ENCODE results near the gene DNM1.

DNM1 gene

DNA sequence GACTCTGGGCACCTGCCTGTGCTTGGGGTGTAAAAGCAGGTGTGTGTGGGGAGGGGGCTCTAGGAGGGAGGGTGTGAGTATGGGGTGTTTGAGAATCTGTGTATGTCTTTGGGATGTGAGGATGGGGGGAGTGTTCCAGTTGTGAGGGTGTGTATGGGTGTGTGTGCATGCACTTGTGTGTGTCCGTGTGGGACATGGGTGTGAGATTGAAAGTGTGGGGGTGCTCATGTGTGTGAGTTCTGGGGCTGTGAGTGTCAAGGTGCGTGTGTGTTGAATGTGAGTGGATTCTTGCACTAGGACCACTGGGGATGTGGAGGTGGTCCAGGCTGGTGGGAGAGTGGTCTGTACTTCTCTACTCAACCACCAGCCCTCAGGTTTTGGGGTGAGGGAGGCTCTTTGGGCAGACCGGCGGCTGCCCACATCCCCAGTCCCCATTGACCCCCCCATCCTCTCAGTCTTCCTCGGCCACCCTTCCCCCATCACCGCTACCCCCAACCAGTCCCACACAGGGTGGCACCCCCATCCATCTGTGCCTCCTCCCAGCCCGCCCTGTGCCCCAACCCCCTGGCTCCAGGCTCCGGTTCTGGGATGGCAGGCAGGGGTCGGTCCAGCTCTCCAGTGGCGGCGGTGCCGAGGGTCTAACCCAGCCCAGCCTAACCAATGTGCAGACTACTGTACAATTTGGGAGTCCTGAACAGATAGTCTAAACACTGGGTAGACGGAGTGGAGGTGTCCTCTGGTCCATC lies 41.1 kb downstream of the DNM1 start:
- no peak for DNase-seq
- in situ Hi-C loops (cut with HindIII; ENCODE audit: low pct_ligation_motif_present, low pct_unique_long_range_greater_than_20kb, low sequenced_read_pairs): no loop called here

DNA sequence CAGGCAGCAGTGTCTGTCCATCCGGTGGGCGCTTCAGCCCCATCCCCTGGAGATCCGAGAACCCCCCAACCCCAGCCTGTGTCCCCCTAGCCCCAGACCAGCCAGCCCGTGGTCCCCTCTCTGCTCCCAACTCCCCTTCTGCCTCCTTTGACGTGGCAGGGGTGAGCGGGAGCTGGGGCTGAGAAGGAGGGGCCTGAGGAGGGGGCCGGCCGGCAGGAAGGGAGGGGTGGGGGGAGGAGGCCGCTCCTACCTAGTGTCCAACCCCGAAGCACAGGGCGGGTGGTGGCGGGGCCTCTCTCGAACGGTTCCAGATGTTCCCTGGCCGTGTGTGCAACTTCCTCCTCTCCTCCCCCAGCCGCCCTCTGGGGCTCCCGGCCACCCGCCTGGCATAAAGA lies 41.7 kb downstream of the DNM1 start:
- no peak for DNase-seq

DNA sequence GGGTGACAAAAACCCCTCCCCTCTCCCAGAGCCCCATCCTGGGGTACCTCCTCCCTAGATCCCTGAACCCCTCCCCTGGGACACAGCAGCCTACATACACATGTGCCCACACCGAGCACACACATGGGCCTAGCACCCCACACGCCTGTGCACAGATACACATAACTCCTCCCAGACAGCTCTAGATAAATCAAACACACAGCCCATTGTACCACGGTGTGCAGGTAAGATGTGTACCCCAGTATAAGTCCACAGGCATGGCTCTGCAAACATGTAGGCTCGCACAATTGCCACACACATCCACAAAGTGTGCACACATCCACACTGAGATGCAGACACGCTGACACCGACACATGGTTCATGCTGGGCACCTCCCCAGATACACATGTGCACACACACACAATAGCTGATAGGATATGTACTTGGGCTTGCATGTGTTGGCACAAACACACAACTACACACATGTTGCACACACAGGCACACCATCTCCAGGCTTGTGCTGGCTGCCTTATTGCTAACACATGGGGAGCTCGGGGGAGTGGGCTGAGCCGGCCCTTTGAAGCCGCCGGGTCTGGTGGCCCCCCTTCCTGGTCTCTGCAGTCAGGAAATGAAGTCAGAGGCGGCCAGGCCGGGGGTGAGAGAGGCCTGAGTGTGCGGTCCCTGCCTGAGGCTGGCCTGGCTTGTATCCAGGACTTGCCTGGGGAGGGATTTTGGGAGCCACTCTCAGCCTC lies 42.4 kb downstream of the DNM1 start:
- in situ Hi-C loops (cut with HindIII; ENCODE audit: low pct_ligation_motif_present, low pct_unique_long_range_greater_than_20kb, low sequenced_read_pairs): no loop called here
- no peak for DNase-seq

More for the DNA sequence above, 41.7 kb downstream of the DNM1 start:
- in situ Hi-C loops (cut with HindIII; ENCODE audit: low pct_ligation_motif_present, low pct_unique_long_range_greater_than_20kb, low sequenced_read_pairs): no loop called here

DNA sequence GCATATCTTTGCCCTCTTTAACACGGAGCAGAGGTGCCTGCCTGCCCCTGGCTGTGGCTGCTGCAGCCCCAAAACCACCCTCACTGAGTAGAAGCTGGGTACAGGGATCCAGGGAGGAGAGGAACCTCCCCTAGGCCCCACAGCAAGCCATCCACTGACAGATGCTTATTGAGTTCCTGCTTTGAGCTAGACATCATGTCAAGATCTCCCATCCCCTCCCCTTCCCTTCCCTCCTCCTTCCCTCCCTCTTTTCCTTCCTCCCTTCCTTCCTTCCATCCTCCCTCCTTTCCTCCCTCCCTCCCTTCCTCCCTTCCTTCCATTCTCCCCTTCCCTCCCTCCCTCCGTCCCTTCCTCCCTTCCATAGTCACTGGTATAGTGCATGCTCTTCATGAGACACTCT lies 43.3 kb downstream of the DNM1 start:
- in situ Hi-C loops (cut with HindIII; ENCODE audit: low pct_ligation_motif_present, low pct_unique_long_range_greater_than_20kb, low sequenced_read_pairs): no loop called here
- no peak for DNase-seq

DNA sequence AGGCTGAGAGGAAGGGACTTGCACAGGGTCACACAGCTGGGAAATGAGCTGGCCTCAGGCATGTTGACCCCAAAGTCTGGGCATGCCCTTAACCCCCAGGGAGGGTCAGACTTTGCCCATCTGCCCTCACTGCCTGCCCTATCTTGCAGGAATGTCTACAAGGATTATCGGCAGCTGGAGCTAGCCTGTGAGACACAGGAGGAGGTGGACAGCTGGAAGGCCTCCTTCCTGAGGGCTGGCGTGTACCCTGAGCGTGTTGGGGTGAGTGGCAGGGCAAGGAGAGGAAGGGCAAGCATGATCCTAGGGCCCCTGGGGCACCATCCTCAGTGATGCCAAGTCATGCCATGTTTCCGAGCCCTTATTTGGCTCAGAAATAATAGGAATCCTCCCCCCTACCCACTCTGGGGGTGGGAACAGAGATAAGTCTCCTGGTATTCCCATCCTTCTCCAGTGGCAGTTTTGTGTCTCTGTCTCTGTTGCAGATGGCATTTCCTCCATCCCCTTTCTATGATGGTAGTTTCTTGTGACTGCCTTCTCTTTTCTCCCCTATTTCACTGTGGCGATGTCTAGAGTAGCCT lies 44.1 kb downstream of the DNM1 start:
- in situ Hi-C loops (cut with HindIII; ENCODE audit: low pct_ligation_motif_present, low pct_unique_long_range_greater_than_20kb, low sequenced_read_pairs): no loop called here
- DNase-seq: no peak

DNA sequence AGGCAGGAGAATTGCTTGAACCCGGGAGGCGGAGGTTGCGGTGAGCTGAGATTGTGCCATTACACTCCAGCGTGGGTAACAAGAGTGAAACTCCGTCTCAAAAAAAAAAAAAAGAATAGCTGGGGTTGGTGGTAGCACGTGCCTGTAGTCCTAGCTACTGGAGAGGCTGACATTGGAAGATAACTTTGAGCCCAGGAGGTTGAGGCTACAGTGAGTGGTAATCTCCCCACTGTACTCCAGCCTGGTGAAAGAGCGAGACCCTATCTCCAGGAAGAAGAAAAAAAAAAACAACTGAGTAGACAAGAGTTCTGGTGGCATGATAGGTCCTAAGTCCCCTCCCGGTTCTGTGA lies 46.4 kb downstream of the DNM1 start:
- in situ Hi-C loops (cut with HindIII; ENCODE audit: low pct_ligation_motif_present, low pct_unique_long_range_greater_than_20kb, low sequenced_read_pairs): no loop called here

DNA sequence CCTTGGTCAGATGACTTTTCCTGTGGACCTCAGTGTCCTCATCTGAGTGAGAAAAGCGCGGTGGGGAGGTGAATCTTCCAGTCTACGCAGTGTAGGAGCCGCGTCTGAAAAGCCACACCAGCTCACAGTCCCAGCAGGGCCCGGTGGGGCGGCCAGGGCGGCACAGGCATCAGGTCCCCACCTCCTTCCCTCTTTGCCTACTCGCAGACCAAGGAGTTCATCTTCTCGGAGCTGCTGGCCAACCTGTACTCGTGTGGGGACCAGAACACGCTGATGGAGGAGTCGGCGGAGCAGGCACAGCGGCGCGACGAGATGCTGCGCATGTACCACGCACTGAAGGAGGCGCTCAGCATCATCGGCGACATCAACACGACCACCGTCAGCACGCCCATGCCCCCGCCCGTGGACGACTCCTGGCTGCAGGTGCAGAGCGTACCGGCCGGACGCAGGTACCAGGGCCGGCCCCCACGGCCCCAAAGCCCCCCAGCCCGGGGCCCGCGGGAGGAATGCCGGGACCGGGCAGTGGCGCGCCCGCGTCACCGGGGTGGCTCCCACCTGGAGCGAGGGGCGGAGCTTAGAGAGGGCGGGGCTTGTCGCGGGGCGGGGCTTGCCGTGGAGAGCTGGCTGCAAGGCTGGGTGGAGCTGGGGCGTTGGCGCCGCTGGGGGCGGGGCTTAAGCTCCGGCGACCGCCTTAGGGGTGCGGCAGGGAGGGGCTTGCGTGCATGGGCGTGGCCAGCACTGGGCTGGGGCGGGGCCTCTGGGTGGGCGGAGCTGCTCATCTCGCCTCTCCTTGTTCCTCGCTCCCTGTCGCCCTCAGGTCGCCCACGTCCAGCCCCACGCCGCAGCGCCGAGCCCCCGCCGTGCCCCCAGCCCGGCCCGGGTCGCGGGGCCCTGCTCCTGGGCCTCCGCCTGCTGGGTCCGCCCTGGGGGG lies 47.0 kb downstream of the DNM1 start:
- in situ Hi-C loops (cut with HindIII; ENCODE audit: low pct_ligation_motif_present, low pct_unique_long_range_greater_than_20kb, low sequenced_read_pairs): no loop called here
- DNase-seq: peak; percentile 13

More for the DNA sequence above, 46.4 kb downstream of the DNM1 start:
- no peak for DNase-seq

DNA sequence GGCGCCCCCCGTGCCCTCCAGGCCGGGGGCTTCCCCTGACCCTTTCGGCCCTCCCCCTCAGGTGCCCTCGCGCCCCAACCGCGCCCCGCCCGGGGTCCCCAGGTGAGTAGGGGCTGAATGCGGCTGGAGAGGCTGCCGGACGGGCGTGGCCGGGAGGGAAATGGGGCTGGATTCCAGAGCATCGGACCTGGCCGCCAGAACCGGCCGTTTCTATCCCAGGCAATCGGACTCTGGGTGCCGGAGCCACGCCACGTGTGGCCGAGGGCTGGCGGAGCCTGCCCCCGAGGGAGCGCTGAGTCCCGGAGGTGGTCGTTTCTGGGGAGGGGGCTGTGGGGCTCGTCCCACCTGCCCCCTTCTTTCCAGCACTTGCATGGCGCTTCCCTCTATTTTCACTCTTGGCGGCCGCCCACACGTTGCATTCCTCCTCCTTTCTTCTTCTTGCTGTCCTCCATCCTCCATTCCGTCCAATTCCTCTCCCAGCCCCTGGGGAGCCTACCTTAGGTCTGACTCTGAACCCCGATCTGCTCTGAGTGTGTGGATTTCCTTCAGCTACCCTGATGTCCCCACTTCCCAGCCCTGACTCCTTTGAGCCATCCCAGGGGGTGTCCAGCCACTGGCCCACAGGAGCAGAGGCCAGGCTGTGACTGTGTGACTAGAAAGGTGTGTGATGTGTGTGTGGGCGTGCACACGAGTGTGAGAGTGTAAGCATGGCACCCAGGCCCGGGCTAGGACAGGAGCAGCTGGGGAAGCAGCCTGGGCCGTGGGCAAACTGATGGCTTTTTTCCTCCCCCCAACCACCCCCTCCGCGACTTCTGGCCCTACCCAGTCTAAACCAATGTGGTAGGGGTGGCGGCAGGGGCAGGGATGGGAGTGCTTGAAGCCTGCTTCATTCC lies 47.9 kb downstream of the DNM1 start:
- DNase-seq: no peak
- in situ Hi-C loops (cut with HindIII; ENCODE audit: low pct_ligation_motif_present, low pct_unique_long_range_greater_than_20kb, low sequenced_read_pairs): no loop called here

DNA sequence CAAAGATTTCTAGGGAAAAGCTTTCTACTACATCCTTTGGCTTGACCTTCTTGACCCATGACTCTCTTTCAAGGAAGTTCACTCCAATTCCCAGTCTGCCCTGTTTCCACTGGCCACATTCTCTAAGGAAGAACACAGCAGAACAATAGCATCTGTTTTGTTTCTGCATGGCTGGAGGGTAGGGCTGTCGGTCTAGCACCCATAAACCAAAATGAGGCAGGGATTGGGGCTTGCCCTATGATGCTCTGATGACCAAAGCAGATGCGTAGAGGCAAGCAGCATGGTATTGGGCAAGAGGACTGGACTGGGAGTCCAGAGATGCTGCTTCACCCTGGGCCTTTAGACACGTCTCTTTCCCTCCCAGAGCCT lies 48.5 kb downstream of the DNM1 start:
- DNase-seq: no peak
- in situ Hi-C loops (cut with HindIII; ENCODE audit: low pct_ligation_motif_present, low pct_unique_long_range_greater_than_20kb, low sequenced_read_pairs): no loop called here

DNA sequence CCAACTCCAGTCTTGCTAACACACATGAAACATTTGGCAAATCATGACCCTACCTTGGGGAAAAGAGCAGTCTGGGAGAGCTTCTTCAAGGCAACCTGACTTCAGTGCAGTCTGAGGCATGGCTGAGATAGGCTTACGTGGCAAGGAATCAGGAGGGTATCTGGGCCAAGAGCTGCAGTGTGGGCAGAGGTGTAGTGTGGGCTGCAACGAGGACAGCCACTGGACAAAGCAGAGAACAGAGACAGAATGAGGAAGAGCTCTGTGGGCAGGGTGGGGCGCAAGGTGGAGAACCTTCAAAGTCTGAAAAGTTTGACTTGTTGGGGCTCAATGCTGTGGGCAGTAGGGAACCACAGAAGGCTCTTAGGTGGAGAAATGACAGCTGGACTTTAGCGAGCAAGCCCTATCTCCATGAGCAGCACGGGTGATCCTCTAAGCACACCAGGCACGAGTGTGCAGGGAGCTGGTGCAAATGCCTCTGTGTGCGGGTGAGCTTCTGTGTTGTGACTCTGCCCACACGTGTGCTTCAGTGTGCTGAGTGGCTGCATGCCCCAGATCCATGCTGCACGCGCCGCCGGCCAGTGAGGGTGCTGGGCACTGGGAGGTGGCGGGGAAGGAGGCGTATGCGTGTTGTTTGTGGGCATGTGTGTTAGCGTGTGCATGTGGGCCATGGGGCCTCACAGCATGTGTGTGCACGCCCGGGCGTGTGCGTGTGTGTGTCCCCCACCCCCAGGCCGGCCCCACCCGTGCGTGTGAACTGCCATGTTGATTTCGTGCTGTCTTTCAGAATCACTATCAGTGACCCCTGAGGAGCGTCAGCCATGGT lies 49.3 kb downstream of the DNM1 start:
- in situ Hi-C loops (cut with HindIII; ENCODE audit: low pct_ligation_motif_present, low pct_unique_long_range_greater_than_20kb, low sequenced_read_pairs): no loop called here

DNA sequence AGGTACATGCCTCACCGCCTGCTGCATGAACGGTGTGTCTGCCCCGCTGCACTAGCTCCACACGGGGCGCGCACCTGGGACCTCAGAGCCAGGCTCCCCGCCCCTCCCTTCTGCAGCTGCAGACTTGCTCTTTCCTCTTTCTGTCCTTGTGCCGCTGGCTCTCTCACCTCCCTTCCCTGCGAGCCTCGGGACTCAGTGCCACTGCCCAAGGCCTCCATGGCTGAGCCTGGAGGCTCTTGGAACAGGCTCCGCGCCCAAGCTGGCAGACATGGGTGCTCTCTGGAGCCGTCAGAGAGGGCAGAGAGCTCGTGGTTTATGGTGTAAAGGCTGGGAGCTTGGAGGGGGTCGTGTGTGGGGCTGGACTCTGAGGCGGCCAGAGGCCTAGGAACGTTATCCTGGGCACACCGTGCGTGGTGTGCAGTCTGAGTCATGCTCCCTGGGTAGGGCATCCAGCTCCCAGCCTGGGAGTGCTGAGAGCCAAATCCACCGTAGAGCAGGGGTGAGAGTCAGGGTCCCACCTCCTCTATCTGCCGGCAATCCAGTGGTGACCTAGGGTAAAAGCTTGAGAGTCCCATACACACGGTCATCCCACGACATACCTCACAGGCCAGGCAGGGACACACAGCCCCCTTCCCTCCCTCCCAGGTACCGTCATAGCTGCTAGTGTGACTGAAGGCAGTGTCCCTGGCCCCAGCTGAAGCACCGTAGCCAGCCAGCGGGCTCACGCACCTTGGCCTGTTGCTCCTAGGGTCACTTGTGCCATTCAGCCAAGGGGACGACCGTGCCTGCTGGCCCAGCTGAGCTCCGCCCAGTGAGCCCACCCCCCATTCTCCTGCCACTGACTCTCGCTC lies 50.2 kb downstream of the DNM1 start:
- in situ Hi-C loops (cut with HindIII; ENCODE audit: low pct_ligation_motif_present, low pct_unique_long_range_greater_than_20kb, low sequenced_read_pairs): no loop called here
- DNase-seq: no peak

More for the DNA sequence above, 49.3 kb downstream of the DNM1 start:
- no peak for DNase-seq

DNA sequence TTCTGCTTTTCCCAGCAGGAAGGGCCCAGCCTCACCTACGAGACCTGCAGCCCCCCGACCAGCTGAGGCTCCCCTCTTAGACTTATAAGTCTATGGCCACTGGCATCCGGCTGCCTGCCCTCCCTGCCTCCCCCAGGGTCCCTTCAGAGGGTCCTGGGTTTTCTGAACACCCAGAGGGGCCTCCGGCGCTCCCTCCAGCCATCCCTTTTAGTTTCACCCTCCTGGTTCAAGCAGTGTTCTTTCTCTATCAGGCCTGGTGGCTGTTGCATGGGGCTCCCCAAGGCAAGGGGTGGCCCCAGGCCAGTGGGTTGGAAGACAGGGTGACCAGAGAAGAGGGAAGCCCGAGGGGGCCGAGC lies 50.8 kb downstream of the DNM1 start:
- in situ Hi-C loops (cut with HindIII; ENCODE audit: low pct_ligation_motif_present, low pct_unique_long_range_greater_than_20kb, low sequenced_read_pairs): no loop called here

DNA sequence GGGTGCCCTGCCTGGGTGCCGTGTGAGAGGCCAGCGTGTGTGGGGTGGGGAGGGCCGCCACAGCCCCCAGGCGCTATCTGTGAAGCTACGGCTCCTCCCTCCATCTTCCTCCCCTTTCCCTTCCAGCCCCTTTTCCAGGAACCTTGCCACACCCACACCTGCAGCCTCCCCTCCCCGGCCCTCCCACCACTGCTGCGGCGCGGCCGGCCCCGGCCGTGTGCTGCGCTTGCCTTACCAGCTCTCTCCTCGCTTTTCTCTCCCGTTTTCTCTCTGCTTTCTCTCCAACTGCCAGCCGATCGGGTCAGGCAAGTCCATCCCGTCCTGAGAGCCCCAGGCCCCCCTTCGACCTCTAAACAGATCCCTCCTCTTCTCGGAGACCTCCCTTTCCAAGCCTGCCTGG lies 51.2 kb downstream of the DNM1 start:
- DNase-seq: no peak
- in situ Hi-C loops (cut with HindIII; ENCODE audit: low pct_ligation_motif_present, low pct_unique_long_range_greater_than_20kb, low sequenced_read_pairs): no loop called here

More for the DNA sequence above, 50.8 kb downstream of the DNM1 start:
- DNase-seq: no peak

DNA sequence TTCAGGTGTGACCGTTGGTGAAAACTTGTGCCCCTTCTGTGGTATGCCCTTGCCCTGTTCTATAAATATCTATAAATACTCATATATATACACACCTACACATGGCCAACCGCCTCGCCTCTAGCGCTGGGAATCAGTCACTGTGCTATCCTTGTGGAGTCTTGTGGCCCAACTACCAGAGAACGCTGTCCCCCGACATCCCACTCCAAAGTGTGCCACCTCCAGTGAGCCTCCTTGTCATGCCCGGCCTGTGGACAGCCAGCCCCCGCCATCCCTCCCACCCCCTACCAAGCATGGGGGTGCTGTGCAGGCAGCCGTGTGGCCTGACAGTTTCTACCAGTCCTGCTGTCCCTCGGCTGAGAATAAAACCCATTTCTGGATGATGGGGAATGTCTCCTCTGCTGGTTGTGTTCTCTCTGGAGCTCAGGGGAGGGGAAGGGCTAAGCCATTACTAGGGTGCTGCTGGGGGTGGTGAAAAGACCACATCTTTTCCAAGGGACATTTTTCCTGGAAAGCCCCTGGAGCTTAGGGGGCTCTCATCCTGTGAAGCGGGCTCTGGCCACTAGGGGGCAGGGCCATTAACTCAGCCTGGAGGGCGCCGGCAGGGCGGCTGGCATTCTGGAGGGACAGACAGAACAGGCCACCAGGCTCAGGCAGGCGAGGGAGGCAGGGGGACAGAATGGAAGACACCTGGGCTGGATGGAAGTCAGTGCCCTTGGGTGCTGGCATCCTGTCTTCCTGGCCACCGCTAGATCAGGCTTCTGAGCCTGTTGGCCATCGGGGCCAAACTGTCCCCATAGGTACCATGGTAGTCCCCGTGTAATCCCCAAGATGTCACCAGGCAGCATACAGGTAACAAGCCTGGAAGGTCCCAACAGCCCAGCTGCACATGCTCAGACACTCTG lies 51.9 kb downstream of the DNM1 start:
- peak; percentile 51 for DNase-seq
- in situ Hi-C loops (cut with HindIII; ENCODE audit: low pct_ligation_motif_present, low pct_unique_long_range_greater_than_20kb, low sequenced_read_pairs): no loop called here

DNA sequence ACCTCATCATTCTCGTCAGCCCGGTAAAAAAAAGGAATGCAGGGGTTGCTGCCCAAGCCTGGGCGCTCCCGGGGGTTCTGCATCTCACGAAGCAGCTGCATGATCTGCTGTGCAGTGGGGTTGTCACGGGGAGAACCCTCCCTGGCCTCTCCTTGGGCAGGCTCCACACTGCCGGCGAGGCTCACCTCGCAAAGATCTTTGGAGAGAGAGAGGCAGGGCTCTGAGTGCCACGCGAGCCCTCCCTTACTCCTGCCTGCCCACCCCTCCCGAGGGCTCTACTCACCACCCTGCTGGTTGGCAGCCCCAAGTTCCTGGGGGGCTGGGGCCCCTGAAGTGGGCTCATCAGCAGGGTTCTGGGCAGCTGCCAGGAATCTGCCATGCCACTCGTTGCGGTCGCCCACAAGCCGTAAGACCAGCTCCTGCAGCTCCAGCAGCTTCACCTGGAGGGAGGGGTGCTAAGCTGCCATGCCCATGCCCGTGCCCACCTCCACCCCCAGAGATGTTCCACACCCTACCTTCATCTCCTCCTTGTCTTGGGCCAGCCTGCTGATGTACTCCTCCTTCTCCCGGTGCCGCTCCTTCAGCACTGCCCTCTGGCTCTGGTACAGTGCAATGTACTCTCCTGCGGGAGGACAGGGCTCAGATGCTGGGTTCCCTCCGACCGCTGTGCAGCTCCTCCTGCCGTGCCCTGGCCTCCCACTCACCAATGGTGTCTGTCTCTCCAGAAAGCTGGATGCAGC lies 54.1 kb downstream of the DNM1 start:
- in situ Hi-C loops (cut with HindIII; ENCODE audit: low pct_ligation_motif_present, low pct_unique_long_range_greater_than_20kb, low sequenced_read_pairs): no loop called here

More for the DNA sequence above, 54.1 kb downstream of the DNM1 start:
- DNase-seq: no peak

Measured in ACHN (cell line).